PFSK-1 (cell line): ENCODE results near the gene PRSS21.

Experiments
- REST ChIP-seq, 2 experiments: IDR thresholded peaks; 2 replicates each; pipeline versions ENCODE4 v1.6.1 to v1.8.0; 2011 to 2012; ENCODE audit warnings: low read depth in 2 of 2, low read length in 2 of 2, control low read depth in 1 of 2, inconsistent platforms in 1 of 2, mild to moderate bottlenecking in 1 of 2, moderate library complexity in 1 of 2; ENCODE audit not compliant: insufficient read depth in 1 of 2
- TAF1 ChIP-seq: IDR thresholded peaks from 2 replicates; pipeline ENCODE4 v1.6.1; 2012; ENCODE audit warnings: low read length, control low read depth, borderline replicate concordance; ENCODE audit not compliant: insufficient read depth

GRCh38 chr16:2856686-2857450, 39.8 kb downstream of the PRSS21 start:
- no peak for TF ChIP-seq REST (IDR thresholded peaks at IDR 0.05; ENCODE audit: insufficient read depth in 1 of 2, low read depth in 2 of 2, low read length in 2 of 2)
- no peak for TF ChIP-seq TAF1
